Retina (tissue), 1 donor: ENCODE results near the gene ARAP3.

ENCODE experiments used
- DNase-seq: peaks from one replicate; pipeline ENCODE4 v3.0.0-alpha.2; 2016

Gene ARAP3

GRCh38 chr5:141609044-141609443 lies 73.0 kb downstream of the ARAP3 start:
- no peak for DNase-seq

GRCh38 chr5:141608557-141608956 lies 73.5 kb downstream of the ARAP3 start:
- DNase-seq, result no peak

- DNase-seq, result no peak
These were observed 74.0 kb downstream of the ARAP3 start for GRCh38 chr5:141608046-141608445.

GRCh38 chr5:141605523-141606277 lies 76.3 kb downstream of the ARAP3 start:
- no peak for DNase-seq

- DNase-seq, result no peak
These were observed 77.9 kb downstream of the ARAP3 start for GRCh38 chr5:141603923-141604717.
